HepG2 (cell line): Measurements from ENCODE around the gene GMFB. TPM values are rescaled to one million over a fixed set of nuclear protein-coding genes. Genes with fewer than 3 reads are reported as not detected.
A peak's percentile ranks its signal among the peaks of the same experiment; 100 is the strongest.

Source experiments
- FIP1L1 ChIP-seq: fragments of 200-400 bp; formaldehyde crosslinking; IDR thresholded peaks from 2 replicates; pipeline ENCODE4 v1.6.1; 2018; ENCODE audit warnings: low read depth, mild to moderate bottlenecking, low read length, moderate library complexity, borderline replicate concordance; ENCODE audit not compliant: insufficient read depth
- GPBP1L1 ChIP-seq: sonication (generic); formaldehyde crosslinking; IDR thresholded peaks from 2 replicates; pipeline ENCODE4 v1.5.0; 2020; ENCODE audit warnings: mild to moderate bottlenecking, missing genetic modification reagents
- KLF9 ChIP-seq: IDR thresholded peaks from 2 replicates; pipeline ENCODE4 v1.6.1; 2016; ENCODE audit warnings: low read depth
- MXD4 ChIP-seq: IDR thresholded peaks from 2 replicates; pipeline ENCODE4 v1.6.1; 2016; ENCODE audit warnings: mild to moderate bottlenecking, missing biosample characterization, missing genetic modification reagents
- NONO ChIP-seq, 2 experiments: fragments of 450-650 bp in 1 of 2; sonication (generic) in 1 of 2; formaldehyde crosslinking in 1 of 2; IDR thresholded peaks in 1 of 2; conservative IDR thresholded peaks in 1 of 2; 2 replicates each; pipeline versions ENCODE4 v1.6.1 to v1.8.0; 2017 to 2022; ENCODE audit warnings: mild to moderate bottlenecking in 1 of 2, missing genetic modification reagents in 1 of 2, moderate library complexity in 1 of 2
- PAX8 ChIP-seq: sonication (generic); formaldehyde crosslinking; IDR thresholded peaks from 2 replicates; pipeline ENCODE4 v1.8.0; 2022; ENCODE audit warnings: mild to moderate bottlenecking, missing genetic modification reagents, borderline replicate concordance
- POLR2AphosphoS5 ChIP-seq: IDR thresholded peaks from 2 replicates; pipeline ENCODE4 v1.6.1; 2012; ENCODE audit warnings: low read depth, low read length
- RBFOX2 ChIP-seq: fragments of 200-400 bp; formaldehyde crosslinking; IDR thresholded peaks from 2 replicates; pipeline ENCODE4 v1.6.1; 2017; ENCODE audit warnings: low read depth, mild to moderate bottlenecking, low read length
- RXRB ChIP-seq: IDR thresholded peaks from 2 replicates; pipeline ENCODE4 v1.6.1; 2016; ENCODE audit warnings: borderline replicate concordance, missing genetic modification reagents, missing compliant biosample characterization
- STAT5B ChIP-seq: sonication (generic); formaldehyde crosslinking; IDR thresholded peaks from 2 replicates; pipeline ENCODE4 v1.4.0; 2020; ENCODE audit warnings: missing genetic modification reagents
- TIGD3 ChIP-seq: sonication (generic); formaldehyde crosslinking; IDR thresholded peaks from 2 replicates; pipeline ENCODE4 v1.5.1; 2020; ENCODE audit warnings: mild to moderate bottlenecking, missing genetic modification reagents, borderline replicate concordance
- ZFP62 ChIP-seq: sonication (generic); formaldehyde crosslinking; IDR thresholded peaks from 2 replicates; pipeline ENCODE4 v1.4.0; 2020; ENCODE audit warnings: missing genetic modification reagents
- ZMYM2 ChIP-seq: sonication (generic); formaldehyde crosslinking; IDR thresholded peaks from 2 replicates; pipeline ENCODE4 v1.8.0; 2022; ENCODE audit warnings: mild to moderate bottlenecking, missing genetic modification reagents
- ZNF256 ChIP-seq: sonication (generic); formaldehyde crosslinking; conservative IDR thresholded peaks from 2 replicates; pipeline ENCODE4 v1.4.0; 2020; ENCODE audit warnings: missing genetic modification reagents
- ZNF557 ChIP-seq: sonication (generic); formaldehyde crosslinking; IDR thresholded peaks from 2 replicates; pipeline ENCODE4 v1.4.0; 2020; ENCODE audit warnings: missing genetic modification reagents
- ZNF597 ChIP-seq: sonication (generic); formaldehyde crosslinking; IDR thresholded peaks from 2 replicates; pipeline ENCODE4 v1.5.0; 2020; ENCODE audit warnings: missing genetic modification reagents
- ZNF841 ChIP-seq: sonication (generic); formaldehyde crosslinking; IDR thresholded peaks from 2 replicates; pipeline ENCODE4 v1.8.1; 2023; ENCODE audit warnings: missing genetic modification reagents, borderline replicate concordance
- polyA plus RNA-seq, 8 experiments: library from polyadenylated mRNA; depleted of rRNA in 3 of 8; stranded (reverse) in 7 of 8; unstranded in 1 of 8; fragments of >200 nt; fragmentation: Illumina TruSeq in 4 of 8; extraction: Trizol in 4 of 8; gene quantifications; 2 replicates each; pipeline versions ENCODE4 v1.2.1 to v1.2.3, GENCODE V29; 2011 to 2016; ENCODE audit warnings: low read depth in 4 of 8, missing spikeins in 1 of 8, mixed read lengths in 1 of 8; ENCODE audit not compliant: insufficient read depth in 1 of 8
- total RNA-seq, 5 experiments: library from RNA; depleted of rRNA; stranded (reverse); fragments of >200 nt; fragmentation: Illumina TruSeq; extraction: Trizol; gene quantifications; 2 replicates each; pipeline ENCODE4 v1.2.3, GENCODE V29; 2016; ENCODE audit warnings: low read depth in 1 of 5
- TF ChIP-seq, protein P1 (sequence below): sonication (generic); formaldehyde crosslinking; IDR thresholded peaks from 2 replicates; pipeline ENCODE4 v1.4.0; 2020; ENCODE audit warnings: missing genetic modification reagents
- TF ChIP-seq, protein P2 (sequence below): sonication (generic); formaldehyde crosslinking; IDR thresholded peaks from 2 replicates; pipeline ENCODE4 v1.4.0; 2020; ENCODE audit warnings: mild to moderate bottlenecking, low read depth, missing genetic modification reagents

GMFB gene
- total and polyA plus RNA-seq, 2 of the 13 experiments (the other 11 are each of a cell fraction or from before 2014, with no cell fraction given) = 17.3 to 68.2 TPM

DNA sequence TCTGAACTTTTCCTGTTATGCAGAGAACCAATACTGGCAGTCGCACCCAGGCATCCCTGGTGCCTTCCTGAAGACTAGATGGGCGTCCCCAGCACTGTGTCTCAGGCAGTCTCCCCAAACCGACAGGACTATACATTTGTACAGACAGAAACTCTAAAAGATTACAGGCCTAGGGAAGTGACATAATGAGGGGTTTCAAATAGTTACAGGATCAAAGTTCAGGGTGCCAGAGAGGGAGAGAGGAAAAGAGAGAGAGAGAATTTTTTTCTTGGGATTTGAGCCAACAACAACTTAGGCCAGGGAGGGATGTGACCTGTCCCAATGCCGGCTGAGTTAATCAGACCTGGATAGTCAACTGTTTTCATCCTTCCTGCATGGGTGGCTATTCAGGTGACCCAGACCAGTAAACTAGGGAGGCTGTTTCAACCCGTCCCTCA, 9.3 kb upstream of the GMFB start (continued):
- TF ChIP-seq ZMYM2 (CRISPR knock-in tag) (no peak), POLR2AphosphoS5 (peak; percentile 35; the same call in 1 of the 2 replicates), FIP1L1 (no peak), PAX8 (CRISPR knock-in tag) (no peak), MXD4 (CRISPR knock-in tag) (no peak), TIGD3 (CRISPR knock-in tag) (no peak), ZNF557 (CRISPR knock-in tag) (no peak), ZNF597 (CRISPR knock-in tag) (no peak), RXRB (peak; percentile 41; the same call in 1 of the 2 replicates), GPBP1L1 (CRISPR knock-in tag) (no peak), STAT5B (CRISPR knock-in tag) (no peak), ZNF256 (no peak), ZNF841 (CRISPR knock-in tag) (no peak), KLF9 (CRISPR knock-in tag) (no peak), RBFOX2 (peak; percentile 42; the same call in 1 of the 2 replicates), ZFP62 (CRISPR knock-in tag) (no peak), NONO (IDR thresholded peaks at IDR 0.05) (no peak), NONO (CRISPR knock-in tag; conservative IDR thresholded peaks at IDR 0.05) (no peak)
- TF ChIP-seq, protein P1, sequence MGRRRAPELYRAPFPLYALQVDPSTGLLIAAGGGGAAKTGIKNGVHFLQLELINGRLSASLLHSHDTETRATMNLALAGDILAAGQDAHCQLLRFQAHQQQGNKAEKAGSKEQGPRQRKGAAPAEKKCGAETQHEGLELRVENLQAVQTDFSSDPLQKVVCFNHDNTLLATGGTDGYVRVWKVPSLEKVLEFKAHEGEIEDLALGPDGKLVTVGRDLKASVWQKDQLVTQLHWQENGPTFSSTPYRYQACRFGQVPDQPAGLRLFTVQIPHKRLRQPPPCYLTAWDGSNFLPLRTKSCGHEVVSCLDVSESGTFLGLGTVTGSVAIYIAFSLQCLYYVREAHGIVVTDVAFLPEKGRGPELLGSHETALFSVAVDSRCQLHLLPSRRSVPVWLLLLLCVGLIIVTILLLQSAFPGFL (CRISPR knock-in tag) = no peak
- TF ChIP-seq, protein P2, sequence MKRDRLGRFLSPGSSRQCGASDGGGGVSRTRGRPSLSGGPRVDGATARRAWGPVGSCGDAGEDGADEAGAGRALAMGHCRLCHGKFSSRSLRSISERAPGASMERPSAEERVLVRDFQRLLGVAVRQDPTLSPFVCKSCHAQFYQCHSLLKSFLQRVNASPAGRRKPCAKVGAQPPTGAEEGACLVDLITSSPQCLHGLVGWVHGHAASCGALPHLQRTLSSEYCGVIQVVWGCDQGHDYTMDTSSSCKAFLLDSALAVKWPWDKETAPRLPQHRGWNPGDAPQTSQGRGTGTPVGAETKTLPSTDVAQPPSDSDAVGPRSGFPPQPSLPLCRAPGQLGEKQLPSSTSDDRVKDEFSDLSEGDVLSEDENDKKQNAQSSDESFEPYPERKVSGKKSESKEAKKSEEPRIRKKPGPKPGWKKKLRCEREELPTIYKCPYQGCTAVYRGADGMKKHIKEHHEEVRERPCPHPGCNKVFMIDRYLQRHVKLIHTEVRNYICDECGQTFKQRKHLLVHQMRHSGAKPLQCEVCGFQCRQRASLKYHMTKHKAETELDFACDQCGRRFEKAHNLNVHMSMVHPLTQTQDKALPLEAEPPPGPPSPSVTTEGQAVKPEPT (CRISPR knock-in tag) = no peak
